Keratinocyte (primary cell): ENCODE measurements around the gene NOS1. TPM values are rescaled to one million over a fixed set of nuclear protein-coding genes. Genes with fewer than 3 reads are reported as not detected.

Source experiments
- DNase-seq: peaks from one replicate; pipeline ENCODE4 v3.0.0-alpha.2; 2011; ENCODE audit warnings: low read depth, missing footprints, low spot score
- FAIRE-seq: peaks from 2 replicates; lab custom pipeline; 2011; peaks lifted over from hg19 to GRCh38; lab: Jason Lieb, UNC
- H2AFZ ChIP-seq: 2 replicates; pipeline ENCODE4 v1.6.0; 2012; ENCODE audit warnings: low read length, control low read depth, inconsistent platforms; ENCODE audit not compliant: control insufficient read depth
- H3K27ac ChIP-seq: 2 replicates; pipeline ENCODE4 v1.5.1; 2011; ENCODE audit warnings: low read length; ENCODE audit not compliant: control insufficient read depth, insufficient read depth
- H3K27me3 ChIP-seq: 3 replicates; pipeline ENCODE4 v1.6.0; 2011; ENCODE audit warnings: low read length; ENCODE audit not compliant: control insufficient read depth, insufficient read depth; ENCODE audit errors: extremely low read depth
- H3K36me3 ChIP-seq, 2 experiments: 2 replicates in 1 of 2; 3 replicates in 1 of 2; pipeline ENCODE4 v1.5.1; 2011; ENCODE audit warnings: low read length in 2 of 2, mild to moderate bottlenecking in 1 of 2; ENCODE audit not compliant: control insufficient read depth in 2 of 2, insufficient read depth in 2 of 2; ENCODE audit errors: extremely low read depth in 1 of 2
- H3K4me1 ChIP-seq: 3 replicates; pipeline ENCODE4 v1.5.1; 2011; ENCODE audit warnings: low read length; ENCODE audit not compliant: control insufficient read depth, insufficient read depth; ENCODE audit errors: extremely low read depth
- H3K4me2 ChIP-seq: 3 replicates; pipeline ENCODE4 v1.6.0; 2011; ENCODE audit warnings: low read depth, low read length; ENCODE audit not compliant: control insufficient read depth, insufficient read depth; ENCODE audit errors: extremely low read depth
- H3K4me3 ChIP-seq, 3 experiments: fragments of 200-600 bp in 1 of 3; sonication (generic) in 1 of 3; 2 replicates in 2 of 3; 3 replicates in 1 of 3; pipeline ENCODE4 v1.5.1; 2011 to 2016; ENCODE audit warnings: low read length in 3 of 3, mild to moderate bottlenecking in 3 of 3, control low read depth in 2 of 3, inconsistent platforms in 1 of 3, low read depth in 1 of 3, mixed read lengths in 1 of 3, mixed run types in 1 of 3, moderate library complexity in 1 of 3; ENCODE audit not compliant: control insufficient read depth in 2 of 3, insufficient read depth in 2 of 3; ENCODE audit errors: extremely low read depth in 1 of 3
- H3K79me2 ChIP-seq: 2 replicates; pipeline ENCODE4 v1.6.0; 2012; ENCODE audit warnings: low read length; ENCODE audit not compliant: control insufficient read depth, insufficient read depth
- H3K9ac ChIP-seq: 3 replicates; pipeline ENCODE4 v1.6.0; 2011; ENCODE audit warnings: low read length; ENCODE audit not compliant: control insufficient read depth, insufficient read depth; ENCODE audit errors: extremely low read depth
- H3K9me1 ChIP-seq: 3 replicates; pipeline ENCODE4 v1.6.0; 2011; ENCODE audit warnings: low read length; ENCODE audit not compliant: control insufficient read depth, insufficient read depth; ENCODE audit errors: extremely low read depth
- H3K9me3 ChIP-seq: 2 replicates; pipeline ENCODE4 v1.5.1; 2012; ENCODE audit warnings: low read depth, low read length; ENCODE audit not compliant: control insufficient read depth
- H4K20me1 ChIP-seq: 3 replicates; pipeline ENCODE4 v1.6.0; 2011; ENCODE audit warnings: low read length; ENCODE audit not compliant: control insufficient read depth, insufficient read depth; ENCODE audit errors: extremely low read depth
- CTCF ChIP-seq, 3 experiments: IDR thresholded peaks in 1 of 3; conservative IDR thresholded peaks in 1 of 3; optimal IDR thresholded peaks in 1 of 3; 2 replicates in 2 of 3; 3 replicates in 1 of 3; pipeline versions ENCODE3 to v1.5.1; 2011; ENCODE audit warnings: low read length in 3 of 3, mild to moderate bottlenecking in 3 of 3, moderate library complexity in 2 of 3, control low read depth in 1 of 3, inconsistent platforms in 1 of 3; ENCODE audit not compliant: insufficient read depth in 2 of 3; ENCODE audit errors: extremely low read depth in 1 of 3
- EZH2 ChIP-seq: IDR thresholded peaks from one replicate; pipeline ENCODE4 v1.6.1; 2012; ENCODE audit warnings: inconsistent platforms, mild to moderate bottlenecking, low read length, moderate library complexity
- dilution Hi-C: fragments of 300-500 bp; cut with MboI; formaldehyde crosslinking; loops from one replicate; pipeline ENCODE4 v1.7.0; 2020; ENCODE audit warnings: low sequenced_read_pairs; ENCODE audit not compliant: extremely low pct_ligation_motif_present
- polyA plus RNA-seq, 5 experiments: library from polyadenylated mRNA; depleted of rRNA in 3 of 5; stranded (reverse) in 3 of 5; stranded (forward) in 1 of 5; unstranded in 1 of 5; fragments of >200 nt; gene quantifications; 1 replicate in 1 of 5; 2 replicates in 3 of 5; 3 replicates in 1 of 5; pipeline versions ENCODE4 v1.2.1 to v1.2.3, GENCODE V29; 2011 to 2012; ENCODE audit warnings: missing spikeins in 2 of 5, low read depth in 1 of 5, low replicate concordance in 1 of 5

NOS1 gene
- polyA plus RNA-seq, 1 donor (not counting 4 experiments of a cell fraction or from before 2014, with no cell fraction given), result 5.6 TPM

- Histone ChIP-seq H3K9me3 (no peaks in the 10 kb centered on the region), H3K36me3 (peaks cover 23 to 25% of the 10 kb centered on the region in 2 experiments), H3K9ac (no peak overlapping the region), H3K27me3 (no peaks in the 10 kb centered on the region), H3K27ac (no peak overlapping the region), H3K4me1 (no peaks in the 10 kb centered on the region), H3K9me1 (no peaks in the 10 kb centered on the region), H4K20me1 (no peaks in the 10 kb centered on the region), H3K4me3 (no peak overlapping the region), H3K4me2 (no peak overlapping the region), H3K79me2 (no peaks in the 10 kb centered on the region), H2AFZ (no peak overlapping the region)
- no peak for TF ChIP-seq CTCF (optimal IDR thresholded peaks at IDR 0.05 in 1 of 3, IDR thresholded peaks at IDR 0.05 in 1 of 3, conservative IDR thresholded peaks at IDR 0.05 in 1 of 3; ENCODE audit: extremely low read depth in 1 of 3, insufficient read depth in 2 of 3, low read length in 3 of 3)
- TF ChIP-seq EZH2, result no peak
- DNase-seq (no peak), FAIRE-seq (peak; percentile 13)
- dilution Hi-C loops, result no loop called here
These were observed 106.0 kb downstream of the NOS1 start for GRCh38 chr12:117255386-117255785.

- FAIRE-seq, result no peak
- dilution Hi-C loops, result no loop called here
These were observed 117.9 kb downstream of the NOS1 start for GRCh38 chr12:117243488-117243887.

More at GRCh38 chr12:117243488-117243887, 117.9 kb downstream of the NOS1 start:
- Histone ChIP-seq H4K20me1 (no peaks in the 10 kb centered on the region), H3K4me3 (no peak overlapping the region), H3K36me3 (peaks cover 9 to 22% of the 10 kb centered on the region in 2 experiments), H3K27me3 (no peaks in the 10 kb centered on the region), H3K4me2 (no peak overlapping the region), H3K9me3 (no peaks in the 10 kb centered on the region), H3K79me2 (no peaks in the 10 kb centered on the region), H3K27ac (no peak overlapping the region), H3K9me1 (no peaks in the 10 kb centered on the region), H3K9ac (no peak overlapping the region), H2AFZ (no peak overlapping the region), H3K4me1 (no peaks in the 10 kb centered on the region)
- TF ChIP-seq EZH2, result no peak
- TF ChIP-seq CTCF (optimal IDR thresholded peaks at IDR 0.05 in 1 of 3, IDR thresholded peaks at IDR 0.05 in 1 of 3, conservative IDR thresholded peaks at IDR 0.05 in 1 of 3; ENCODE audit: extremely low read depth in 1 of 3, insufficient read depth in 2 of 3, low read length in 3 of 3), result no peak
- DNase-seq, result no peak
